ENCODE results near the gene B4GALT4. TPM values are rescaled to one million over a fixed set of nuclear protein-coding genes. Genes with fewer than 3 reads are reported as not detected.
A peak's percentile ranks its signal among the peaks of the same experiment; 100 is the strongest.

B4GALT4 gene
- total RNA-seq, 2 donors from 2014 or later = 141 to 145 TPM

- peaks cover 29% of the 10 kb centered on the region for H3K4me1 ChIP-seq (ENCODE audit: control insufficient read depth, insufficient read depth, low read length)
- H3K9me3 ChIP-seq (ENCODE audit: control insufficient read depth, low read length) = peaks cover 8% of the 10 kb centered on the region
- H3K36me3 ChIP-seq (ENCODE audit: control insufficient read depth, insufficient read depth, low read length) = peaks cover 46% of the 10 kb centered on the region
- H3K36me3 Mint-ChIP-seq (ENCODE audit: low read depth) = peaks cover 45% of the 10 kb centered on the region
- H3K4me1 Mint-ChIP-seq = peaks cover 71% of the 10 kb centered on the region
- peaks cover 9% of the 10 kb centered on the region for H3K9me3 Mint-ChIP-seq
- H3K27me3 Mint-ChIP-seq (ENCODE audit: insufficient read depth) = no peaks in the 10 kb centered on the region
- no peak overlapping the region for H3K9ac ChIP-seq (ENCODE audit: extremely low read depth, low read length, poor library complexity, severe bottlenecking)
- peak overlapping the region; percentile 87 for H3K27ac Mint-ChIP-seq
- DNase-seq = no peak
- H3K4me3 Mint-ChIP-seq = no peak overlapping the region
- no peak for TF ChIP-seq CTCF (conservative IDR thresholded peaks at IDR 0.05)
- H3K4me3 ChIP-seq (ENCODE audit: low read length) = peak overlapping the region; percentile 31
- WGBS, 2 experiments (ENCODE audit: insufficient coverage in 1 of 2, insufficient read length in 1 of 2) = 73% methylated on average over 3 of the region's 3 CpGs; no CpG with 5 or more reads in 1 of the 2 experiments
- no peak overlapping the region for H3K27ac ChIP-seq (ENCODE audit: low read depth, low read length)
- H3K27me3 ChIP-seq (ENCODE audit: control insufficient read depth, insufficient read depth, low read length, poor library complexity, severe bottlenecking) = no peaks in the 10 kb centered on the region
Observed at GRCh38 chr3:119207512-119207875, 33.2 kb downstream of the B4GALT4 start.

- no peak overlapping the region for H3K9ac ChIP-seq (ENCODE audit: extremely low read depth, low read length, poor library complexity, severe bottlenecking)
- peaks cover 40% of the 10 kb centered on the region for H3K36me3 ChIP-seq (ENCODE audit: control insufficient read depth, insufficient read depth, low read length)
- peak; percentile 53 for TF ChIP-seq CTCF (conservative IDR thresholded peaks at IDR 0.05)
- peak overlapping the region; percentile 87 for H3K27ac Mint-ChIP-seq
- peaks cover 9% of the 10 kb centered on the region for H3K9me3 Mint-ChIP-seq
- H3K4me1 Mint-ChIP-seq = peaks cover 65% of the 10 kb centered on the region
- peaks cover 29% of the 10 kb centered on the region for H3K4me1 ChIP-seq (ENCODE audit: control insufficient read depth, insufficient read depth, low read length)
- H3K36me3 Mint-ChIP-seq (ENCODE audit: low read depth) = peaks cover 41% of the 10 kb centered on the region
- WGBS, 2 experiments (ENCODE audit: insufficient coverage in 1 of 2, insufficient read length in 1 of 2) = 55 to 73% methylated on average over 3 to 4 of the region's 4 CpGs
- peak overlapping the region; percentile 31 for H3K4me3 ChIP-seq (ENCODE audit: low read length)
- peak; percentile 86 for DNase-seq
- H3K27me3 Mint-ChIP-seq (ENCODE audit: insufficient read depth) = no peaks in the 10 kb centered on the region
- H3K4me3 Mint-ChIP-seq = peak overlapping the region; percentile 28
- H3K27ac ChIP-seq (ENCODE audit: low read depth, low read length) = peak overlapping the region; percentile 36
- H3K9me3 ChIP-seq (ENCODE audit: control insufficient read depth, low read length) = peaks cover 8% of the 10 kb centered on the region
- H3K27me3 ChIP-seq (ENCODE audit: control insufficient read depth, insufficient read depth, low read length, poor library complexity, severe bottlenecking) = no peaks in the 10 kb centered on the region
Observed at GRCh38 chr3:119206611-119207511, 33.8 kb downstream of the B4GALT4 start.

- no peak for DNase-seq
- peak overlapping the region; percentile 79 for H3K27ac Mint-ChIP-seq
- H3K36me3 ChIP-seq (ENCODE audit: control insufficient read depth, insufficient read depth, low read length) = peaks cover 42% of the 10 kb centered on the region
- H3K36me3 Mint-ChIP-seq (ENCODE audit: low read depth) = peaks cover 49% of the 10 kb centered on the region
- H3K9ac ChIP-seq (ENCODE audit: extremely low read depth, low read length, poor library complexity, severe bottlenecking) = no peak overlapping the region
- H3K27me3 ChIP-seq (ENCODE audit: control insufficient read depth, insufficient read depth, low read length, poor library complexity, severe bottlenecking) = no peaks in the 10 kb centered on the region
- no peak for TF ChIP-seq CTCF (conservative IDR thresholded peaks at IDR 0.05)
- H3K4me1 ChIP-seq (ENCODE audit: control insufficient read depth, insufficient read depth, low read length) = peaks cover 29% of the 10 kb centered on the region
- peaks cover 9% of the 10 kb centered on the region for H3K9me3 Mint-ChIP-seq
- no peaks in the 10 kb centered on the region for H3K27me3 Mint-ChIP-seq (ENCODE audit: insufficient read depth)
- peaks cover 58% of the 10 kb centered on the region for H3K4me1 Mint-ChIP-seq
- H3K4me3 Mint-ChIP-seq = no peak overlapping the region
- H3K27ac ChIP-seq (ENCODE audit: low read depth, low read length) = no peak overlapping the region
- 90 to 94% methylated on average over 4 of the region's 5 CpGs for WGBS, 2 experiments (ENCODE audit: insufficient coverage in 1 of 2, insufficient read length in 1 of 2)
- H3K9me3 ChIP-seq (ENCODE audit: control insufficient read depth, low read length) = peaks cover 8% of the 10 kb centered on the region
- no peak overlapping the region for H3K4me3 ChIP-seq (ENCODE audit: low read length)
Observed at GRCh38 chr3:119205685-119206084, 35.0 kb downstream of the B4GALT4 start.

Data from endodermal cell (in vitro differentiated cells).